Measurements from ENCODE around the gene ZNF726. TPM values are rescaled to one million over a fixed set of nuclear protein-coding genes. Genes with fewer than 3 reads are reported as not detected.

Gene ZNF726
- total RNA-seq, 2 donors from 2014 or later = 5.8 TPM; not detected in 1

DNA sequence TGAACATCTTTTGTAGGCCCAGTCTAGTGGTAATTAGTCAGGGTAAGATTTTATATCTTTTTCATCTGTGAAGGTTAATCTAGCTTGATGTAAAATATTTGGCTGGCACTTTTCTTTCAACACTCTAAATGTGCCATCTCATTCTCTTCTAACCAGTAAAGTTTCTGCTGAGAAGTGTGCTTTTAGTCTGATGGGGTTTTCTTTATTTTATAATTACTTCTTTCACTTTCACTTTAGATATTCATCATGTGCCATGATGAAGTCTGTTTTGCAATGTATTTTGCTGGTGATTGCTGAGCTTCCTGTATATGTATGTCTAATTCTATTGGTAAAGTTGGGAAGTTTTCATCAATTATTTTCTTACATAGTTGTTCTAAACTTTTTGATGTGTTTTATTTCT lies 31.9 kb downstream of the ZNF726 start:
- no peak overlapping the region for H3K4me3 ChIP-seq (ENCODE audit: low read length)
- no peak overlapping the region for H3K9ac ChIP-seq (ENCODE audit: extremely low read depth, low read length, poor library complexity, severe bottlenecking)
- peaks cover 40% of the 10 kb centered on the region for H3K9me3 ChIP-seq (ENCODE audit: control insufficient read depth, low read length)
- no peak for DNase-seq
- no peak for TF ChIP-seq CTCF (conservative IDR thresholded peaks at IDR 0.05)
- Mint-ChIP-seq H3K4me3 (no peak overlapping the region), H3K36me3 (ENCODE audit: low read depth) (peaks cover 6% of the 10 kb centered on the region), H3K9me3 (peaks cover 73% of the 10 kb centered on the region), H3K27me3 (ENCODE audit: insufficient read depth) (no peaks in the 10 kb centered on the region), H3K27ac (no peak overlapping the region), H3K4me1 (no peaks in the 10 kb centered on the region)
- no peaks in the 10 kb centered on the region for H3K4me1 ChIP-seq (ENCODE audit: control insufficient read depth, insufficient read depth, low read length)
- H3K27ac ChIP-seq (ENCODE audit: low read depth, low read length) = no peak overlapping the region
- H3K36me3 ChIP-seq (ENCODE audit: control insufficient read depth, insufficient read depth, low read length) = peaks cover 5% of the 10 kb centered on the region
- H3K27me3 ChIP-seq (ENCODE audit: control insufficient read depth, insufficient read depth, low read length, poor library complexity, severe bottlenecking) = no peaks in the 10 kb centered on the region

DNA sequence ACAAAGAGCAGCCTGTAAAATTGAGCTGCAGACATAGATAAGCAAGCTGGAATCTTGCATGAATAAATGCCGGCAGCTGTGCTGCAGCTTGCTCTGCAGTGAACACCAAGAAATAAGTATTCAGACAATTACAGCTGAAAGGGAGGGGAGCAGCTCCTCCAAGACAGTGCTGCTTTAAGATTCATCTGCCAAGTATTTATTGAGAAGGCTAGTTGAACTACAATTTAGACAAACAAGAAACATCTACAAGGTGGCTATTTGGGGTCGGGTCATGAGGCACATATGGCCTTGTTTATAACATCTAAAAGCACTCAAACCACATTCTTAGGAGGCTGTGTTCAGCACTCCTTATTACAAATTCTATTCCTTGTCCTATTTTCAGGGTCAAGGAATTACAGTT lies 34.9 kb downstream of the ZNF726 start:
- H3K9ac ChIP-seq (ENCODE audit: extremely low read depth, low read length, poor library complexity, severe bottlenecking) = no peak overlapping the region
- DNase-seq = no peak
- H3K4me1 Mint-ChIP-seq = no peaks in the 10 kb centered on the region
- H3K9me3 ChIP-seq (ENCODE audit: control insufficient read depth, low read length) = peaks cover 20% of the 10 kb centered on the region
- H3K36me3 ChIP-seq (ENCODE audit: control insufficient read depth, insufficient read depth, low read length) = peaks cover 5% of the 10 kb centered on the region
- no peak overlapping the region for H3K27ac Mint-ChIP-seq
- no peak overlapping the region for H3K4me3 Mint-ChIP-seq
- no peaks in the 10 kb centered on the region for H3K4me1 ChIP-seq (ENCODE audit: control insufficient read depth, insufficient read depth, low read length)
- no peak overlapping the region for H3K4me3 ChIP-seq (ENCODE audit: low read length)
- no peaks in the 10 kb centered on the region for H3K27me3 ChIP-seq (ENCODE audit: control insufficient read depth, insufficient read depth, low read length, poor library complexity, severe bottlenecking)
- peaks cover 6% of the 10 kb centered on the region for H3K36me3 Mint-ChIP-seq (ENCODE audit: low read depth)
- H3K9me3 Mint-ChIP-seq = peaks cover 76% of the 10 kb centered on the region
- WGBS, 2 experiments (ENCODE audit: insufficient coverage in 1 of 2, insufficient read length in 1 of 2) = 87 to 94% methylated on average over 2 of the region's 2 CpGs
- H3K27me3 Mint-ChIP-seq (ENCODE audit: insufficient read depth) = no peaks in the 10 kb centered on the region
- TF ChIP-seq CTCF (conservative IDR thresholded peaks at IDR 0.05) = no peak
- no peak overlapping the region for H3K27ac ChIP-seq (ENCODE audit: low read depth, low read length)

- H3K27me3 ChIP-seq (ENCODE audit: control insufficient read depth, insufficient read depth, low read length, poor library complexity, severe bottlenecking) = no peaks in the 10 kb centered on the region
- H3K27ac ChIP-seq (ENCODE audit: low read depth, low read length) = no peak overlapping the region
- H3K4me3 Mint-ChIP-seq = no peak overlapping the region
- H3K4me1 ChIP-seq (ENCODE audit: control insufficient read depth, insufficient read depth, low read length) = no peaks in the 10 kb centered on the region
- peaks cover 77% of the 10 kb centered on the region for H3K9me3 Mint-ChIP-seq
- no peaks in the 10 kb centered on the region for H3K27me3 Mint-ChIP-seq (ENCODE audit: insufficient read depth)
- H3K27ac Mint-ChIP-seq = no peak overlapping the region
- H3K4me1 Mint-ChIP-seq = no peaks in the 10 kb centered on the region
- H3K9ac ChIP-seq (ENCODE audit: extremely low read depth, low read length, poor library complexity, severe bottlenecking) = no peak overlapping the region
- no peaks in the 10 kb centered on the region for H3K36me3 Mint-ChIP-seq (ENCODE audit: low read depth)
- no peaks in the 10 kb centered on the region for H3K36me3 ChIP-seq (ENCODE audit: control insufficient read depth, insufficient read depth, low read length)
- 84 to 86% methylated on average over 4 to 5 of the region's 5 CpGs for WGBS, 2 experiments (ENCODE audit: insufficient coverage in 1 of 2, insufficient read length in 1 of 2)
- no peak overlapping the region for H3K4me3 ChIP-seq (ENCODE audit: low read length)
- no peak for DNase-seq
- peaks cover 29% of the 10 kb centered on the region for H3K9me3 ChIP-seq (ENCODE audit: control insufficient read depth, low read length)
- TF ChIP-seq CTCF (conservative IDR thresholded peaks at IDR 0.05) = no peak
Measured at GRCh38 chr19:23956051-23956450, 41.4 kb downstream of the ZNF726 start.
